ENCODE results near the gene EXOSC7.

The EXOSC7 gene

GRCh38 chr3:44966795-44967278 is 9.2 kb upstream of the EXOSC7 start:
- POLR2A ChIA-PET = no interaction called here
- no peak for TF ChIP-seq CTCF (IDR thresholded peaks at IDR 0.05; ENCODE audit: control extremely low read depth, extremely low read depth, low read depth, missing control alignments)
- CTCF ChIA-PET = interaction anchor here (1.0 to 1.4 kb wide), 5 partner anchors 10 to 74 kb away, joined by 3 to 4 read pairs (median 3); no protein-coding TSS in a partner anchor
- no peak for DNase-seq (ENCODE audit: extremely low spot score)

GRCh38 chr3:44968447-44968858 is 7.6 kb upstream of the EXOSC7 start:
- CTCF ChIA-PET = no interaction called here
- POLR2A ChIA-PET = interaction anchor here (0.6 kb wide), 1 partner anchor 627 kb away, joined by 5 read pairs; no protein-coding TSS in a partner anchor
- no peak for DNase-seq (ENCODE audit: extremely low spot score)
- no peak for TF ChIP-seq CTCF (IDR thresholded peaks at IDR 0.05; ENCODE audit: control extremely low read depth, extremely low read depth, low read depth, missing control alignments)

- no peak for TF ChIP-seq CTCF (IDR thresholded peaks at IDR 0.05; ENCODE audit: control extremely low read depth, extremely low read depth, low read depth, missing control alignments)
- ChIA-PET CTCF (no interaction called here), POLR2A (no interaction called here)
- DNase-seq (ENCODE audit: extremely low spot score) = no peak
Measured at GRCh38 chr3:44969154-44969827, 6.8 kb upstream of the EXOSC7 start.

- TF ChIP-seq CTCF (IDR thresholded peaks at IDR 0.05; ENCODE audit: control extremely low read depth, extremely low read depth, low read depth, missing control alignments) = no peak
- ChIA-PET CTCF (no interaction called here), POLR2A (no interaction called here)
- DNase-seq (ENCODE audit: extremely low spot score) = no peak
Measured at GRCh38 chr3:44969828-44970179, 6.2 kb upstream of the EXOSC7 start.

- DNase-seq (ENCODE audit: extremely low spot score) = no peak
- no peak for TF ChIP-seq CTCF (IDR thresholded peaks at IDR 0.05; ENCODE audit: control extremely low read depth, extremely low read depth, low read depth, missing control alignments)
- ChIA-PET CTCF (no interaction called here), POLR2A (no interaction called here)
Measured at GRCh38 chr3:44970926-44971490, 5.0 kb upstream of the EXOSC7 start.

- no peak for DNase-seq (ENCODE audit: extremely low spot score)
- POLR2A ChIA-PET = interaction anchor here (0.6 kb wide), 1 partner anchor 12 kb away, joined by 5 read pairs; no protein-coding TSS in a partner anchor
- CTCF ChIA-PET = interaction anchor here (0.9 kb wide), 1 partner anchor 9 kb away, joined by 3 read pairs; no protein-coding TSS in a partner anchor
- no peak for TF ChIP-seq CTCF (IDR thresholded peaks at IDR 0.05; ENCODE audit: control extremely low read depth, extremely low read depth, low read depth, missing control alignments)
Measured at GRCh38 chr3:44974416-44974815, 1.6 kb upstream of the EXOSC7 start.
